Measurements from ENCODE around the gene SPEN.
A peak's percentile ranks its signal among the peaks of the same experiment; 100 is the strongest.
"Not testable (repeated sequence)": the region's sequence is repeated elsewhere in the genome, so short reads cannot be mapped to it uniquely, and the experiment has no call there.

The SPEN gene

DNA sequence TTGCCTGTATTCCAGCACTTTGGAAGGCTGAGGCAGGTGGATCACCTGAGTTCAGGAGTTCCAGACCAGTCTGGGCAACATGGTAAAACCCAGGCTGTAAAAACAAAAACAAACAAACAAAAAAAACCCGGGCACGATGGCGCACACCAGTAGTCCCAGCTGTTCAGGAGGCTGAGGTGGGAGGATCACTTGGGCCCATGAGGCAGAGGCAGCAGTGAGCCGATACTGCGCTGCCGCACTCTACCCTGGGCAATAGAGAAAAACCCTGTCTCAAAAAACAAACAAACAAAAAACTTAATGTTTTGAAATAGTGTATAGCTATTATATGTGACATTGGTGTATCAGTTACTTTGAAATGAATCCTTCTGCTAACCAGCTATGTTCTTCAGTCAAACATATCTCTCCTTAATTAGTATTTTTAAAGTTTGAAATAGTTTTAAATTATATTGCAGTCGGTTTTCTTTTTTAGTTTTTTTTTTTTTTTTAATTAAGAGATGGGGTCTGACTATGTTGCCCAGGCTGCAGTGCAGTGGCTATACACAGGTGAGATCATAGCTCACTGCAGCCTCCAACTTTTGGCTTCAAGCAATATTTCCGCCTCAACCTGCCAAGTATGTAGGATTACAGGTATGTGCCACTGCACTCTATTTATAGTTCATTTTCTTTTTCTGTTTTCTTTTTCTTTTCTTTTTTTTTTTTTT lies 11.3 kb downstream of the SPEN start:
- no peak for DNase-seq

DNA sequence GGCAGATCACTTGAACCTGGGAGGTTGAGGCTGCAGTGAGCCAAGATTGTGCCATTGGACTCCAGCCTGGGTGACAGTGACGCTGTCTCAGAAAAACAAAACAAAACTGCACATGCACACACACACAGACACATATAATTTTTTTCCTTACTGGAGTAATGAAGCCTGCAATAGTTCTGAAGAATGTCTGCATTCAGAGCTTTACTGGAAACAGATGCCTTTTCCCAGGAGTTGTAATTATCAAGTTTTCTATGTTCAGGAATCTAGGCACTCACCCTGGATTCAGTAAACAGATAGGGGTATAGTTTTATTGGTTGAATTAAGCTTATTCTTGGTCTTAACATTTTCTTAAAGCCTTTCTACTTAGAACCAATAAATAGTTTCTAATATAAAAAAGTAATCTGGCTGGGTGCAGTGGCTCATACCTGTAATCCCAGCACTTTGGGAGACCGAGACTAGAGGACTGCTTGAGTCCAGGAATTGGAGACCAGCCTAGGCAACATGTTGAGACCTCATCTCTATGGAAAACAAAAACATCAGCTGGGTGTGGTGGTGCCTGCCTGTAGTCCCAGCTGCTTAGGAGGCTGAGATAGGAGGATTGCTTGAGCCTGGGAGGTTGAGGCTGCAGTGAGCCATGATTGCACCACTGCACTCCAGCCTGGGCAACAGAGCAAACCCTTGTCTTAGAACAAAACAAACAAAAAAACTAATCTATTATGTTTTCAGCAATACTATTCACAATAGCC lies 15.8 kb downstream of the SPEN start:
- no peak for DNase-seq

DNA sequence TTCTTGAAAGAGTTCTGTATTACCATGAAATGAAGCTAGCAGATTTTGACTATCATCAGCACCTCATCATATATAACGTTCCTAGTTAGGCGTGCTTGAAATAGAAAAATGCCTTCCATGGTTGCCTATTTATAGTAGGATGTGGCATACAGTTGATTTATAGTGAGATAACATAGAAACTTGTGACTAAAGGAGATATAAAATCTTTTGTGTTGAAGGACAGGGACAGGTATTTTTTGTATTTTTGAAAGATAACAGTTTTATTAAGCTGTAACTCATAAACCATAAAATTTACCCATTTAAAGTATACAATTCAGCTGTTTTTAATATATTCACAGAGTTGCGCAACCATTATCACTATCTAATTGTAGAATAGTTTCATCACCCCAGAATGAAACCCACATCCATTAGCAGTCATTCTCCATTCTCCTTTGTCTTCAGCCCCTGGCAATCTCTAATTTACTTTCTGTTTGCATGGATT lies 19.3 kb downstream of the SPEN start:
- no peak for DNase-seq

DNA sequence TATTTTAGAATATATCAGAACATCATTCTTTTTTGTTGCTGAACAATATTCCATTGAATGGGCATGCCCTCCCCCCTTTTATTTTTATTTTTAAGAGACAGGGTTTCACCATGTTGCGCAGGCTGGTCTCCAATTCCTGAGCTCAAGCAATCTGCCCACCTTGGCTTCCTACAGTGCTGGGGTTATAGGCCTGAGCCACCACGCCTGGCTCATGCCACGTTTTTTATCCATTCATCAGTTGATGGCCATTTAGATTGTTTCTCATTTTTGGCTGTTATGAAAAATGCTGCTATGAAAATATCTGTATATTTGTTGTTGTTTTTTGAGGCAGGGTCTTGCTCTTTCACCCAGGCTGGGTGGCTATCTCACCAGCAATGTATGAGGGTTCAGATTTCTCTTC lies 19.8 kb downstream of the SPEN start:
- DNase-seq: no peak

DNA sequence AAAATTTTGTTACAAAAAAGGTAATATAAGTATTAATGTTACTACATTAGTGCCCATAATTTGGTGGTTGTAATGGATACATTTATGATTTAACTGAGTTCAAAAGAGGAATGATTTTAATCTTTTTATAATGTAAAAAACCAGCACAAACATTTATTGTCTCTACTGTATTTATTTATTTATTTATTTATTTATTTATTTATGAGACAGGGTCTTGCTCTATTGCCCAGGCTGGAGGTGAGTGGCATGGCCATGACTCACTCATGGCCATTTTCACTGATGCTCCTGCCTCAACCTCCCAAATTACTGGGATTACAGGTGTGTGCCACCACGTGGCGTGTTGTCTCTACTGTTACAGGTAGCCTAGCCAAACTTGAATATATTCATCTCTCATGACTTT lies 21.9 kb downstream of the SPEN start:
- no peak for DNase-seq

DNA sequence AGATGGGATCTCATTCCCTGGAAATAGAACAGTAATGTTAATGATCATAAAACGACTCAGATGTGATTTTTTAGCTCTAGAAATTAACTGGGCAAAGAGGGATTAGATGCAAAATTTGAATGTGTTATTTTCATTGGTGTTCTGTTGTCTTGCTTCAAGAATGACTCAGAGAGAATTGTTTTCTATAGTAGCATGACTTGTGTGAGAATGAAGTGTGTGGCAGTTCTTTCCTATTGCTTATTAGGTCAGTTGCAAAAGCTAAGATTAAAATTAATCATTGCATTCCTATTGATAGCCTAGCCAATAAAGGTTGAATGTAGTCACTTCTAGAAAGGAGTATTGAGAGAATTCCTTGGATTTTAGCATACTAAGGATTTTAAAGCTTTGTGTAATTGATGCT lies 22.9 kb downstream of the SPEN start:
- no peak for DNase-seq

DNA sequence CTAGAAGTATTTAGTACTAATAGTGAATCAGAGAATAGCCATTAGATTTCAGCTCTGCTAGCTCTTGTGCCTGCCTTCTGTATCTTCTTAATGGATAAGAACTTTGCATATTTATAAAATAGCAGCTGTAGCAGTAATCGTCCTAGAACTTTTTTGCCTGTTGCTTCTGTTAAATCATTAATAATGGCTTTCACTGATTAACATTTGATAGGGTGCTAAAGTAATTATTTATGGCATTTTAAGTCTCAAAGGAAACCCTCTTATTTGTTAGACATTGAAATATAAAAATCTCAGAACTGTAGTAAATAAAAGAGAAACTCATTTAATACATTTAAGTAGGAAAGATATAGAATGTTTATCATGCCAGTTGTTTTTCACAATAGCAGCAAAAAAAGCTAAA lies 27.0 kb downstream of the SPEN start:
- no peak for DNase-seq

DNA sequence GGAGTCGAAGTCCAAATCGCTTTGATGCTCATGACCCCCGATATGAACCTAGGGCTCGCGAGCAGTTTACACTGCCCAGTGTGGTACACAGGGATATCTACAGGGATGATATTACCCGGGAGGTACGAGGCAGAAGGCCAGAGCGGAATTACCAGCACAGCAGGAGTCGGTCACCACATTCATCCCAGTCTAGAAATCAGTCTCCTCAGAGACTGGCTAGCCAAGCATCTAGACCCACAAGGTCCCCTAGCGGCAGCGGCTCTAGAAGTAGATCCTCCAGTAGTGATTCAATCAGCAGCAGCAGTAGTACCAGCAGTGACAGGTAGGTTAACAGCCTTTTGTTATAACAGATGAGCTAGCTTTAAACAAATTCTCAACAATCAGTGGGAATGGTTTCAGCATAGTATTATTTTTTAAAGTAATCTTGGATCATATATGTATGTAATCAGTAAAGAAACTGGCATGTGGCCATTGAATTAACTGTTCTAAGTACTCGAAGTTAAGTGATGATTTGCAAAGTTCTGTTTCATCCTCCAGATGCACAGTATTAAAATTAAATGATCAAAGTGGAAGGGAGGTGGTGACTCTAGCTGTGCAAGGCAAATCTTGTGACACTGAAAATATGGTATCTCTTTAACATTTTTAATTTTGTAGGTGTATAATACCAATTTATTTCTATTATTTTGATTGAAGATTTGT lies 29.0 kb downstream of the SPEN start:
- no peak for DNase-seq

DNA sequence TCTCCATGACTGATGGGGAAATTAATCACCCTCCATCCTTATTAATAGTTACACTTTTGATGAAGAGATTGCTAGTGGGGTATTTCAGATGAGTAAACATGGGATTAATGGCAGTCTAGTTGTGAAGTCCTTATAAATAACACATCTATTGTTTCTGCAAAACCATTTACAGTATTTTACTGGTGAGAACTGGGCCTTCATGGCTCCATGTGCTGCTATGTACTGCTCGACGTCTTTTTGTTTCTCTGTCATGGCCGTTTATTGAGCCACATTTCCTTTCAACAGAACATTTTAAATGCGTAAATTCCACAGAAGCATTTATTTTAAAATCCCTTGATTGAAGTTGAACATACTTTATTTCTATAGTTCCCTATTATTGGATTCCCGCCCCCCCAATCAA lies 34.5 kb downstream of the SPEN start:
- DNase-seq: no peak

DNA sequence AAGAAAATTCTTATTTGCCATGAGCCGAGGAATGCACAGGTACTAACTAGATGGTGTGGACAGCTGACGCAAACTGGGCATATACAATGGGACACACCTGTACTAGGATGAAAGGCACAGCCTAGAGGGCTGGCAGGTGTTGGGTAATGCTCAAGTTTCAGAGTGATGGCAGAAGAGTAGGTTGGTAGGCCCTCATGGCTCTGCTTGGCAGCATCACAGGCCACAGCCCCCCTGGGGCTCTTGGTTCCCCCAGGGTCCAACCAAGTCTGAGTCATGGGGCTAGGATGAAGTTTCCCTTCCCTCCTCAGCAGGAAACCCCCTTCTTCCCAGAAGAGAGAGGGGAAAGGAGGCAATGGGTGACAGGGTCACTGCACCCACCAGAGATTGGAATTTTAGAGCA lies 35.2 kb downstream of the SPEN start:
- DNase-seq: no peak

DNA sequence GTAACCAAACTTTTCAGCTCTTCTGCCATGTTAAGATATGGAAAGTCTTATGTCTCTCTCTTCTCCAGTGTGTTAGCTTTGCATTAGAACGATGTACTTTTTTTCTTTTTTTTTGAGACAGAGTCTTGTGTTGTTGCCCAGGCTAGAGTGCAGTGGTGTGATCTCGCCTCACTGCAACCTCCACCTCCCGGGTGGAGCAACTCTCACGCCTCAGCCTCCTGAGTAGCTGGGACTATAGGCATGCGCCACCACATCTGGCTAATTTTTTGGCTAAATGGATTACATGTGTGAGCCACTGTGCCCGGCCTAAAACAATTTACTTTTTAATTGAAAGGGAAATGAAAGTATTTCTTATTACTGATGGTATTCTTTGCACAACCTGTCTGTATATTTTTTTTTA lies 35.8 kb downstream of the SPEN start:
- DNase-seq: no peak

DNA sequence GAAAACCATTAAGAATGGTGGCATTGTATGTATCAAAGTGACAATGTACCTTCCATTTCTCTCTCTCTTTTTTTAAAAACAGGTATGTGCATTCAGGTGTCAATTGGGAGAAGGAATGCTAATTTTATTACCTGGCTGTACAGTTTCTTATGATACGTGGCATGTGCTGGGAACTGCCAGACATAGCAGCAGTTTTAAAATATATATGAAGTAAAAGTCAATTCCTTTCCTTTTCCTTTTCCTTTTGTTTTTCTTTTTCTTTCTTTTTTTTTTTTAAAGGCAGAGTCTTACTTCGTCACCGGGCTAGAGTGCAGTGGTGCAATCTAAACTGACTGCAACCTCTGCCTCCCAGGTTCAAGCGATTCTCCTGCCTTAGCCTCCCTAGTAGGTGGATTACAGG lies 37.0 kb downstream of the SPEN start:
- DNase-seq: no peak

DNA sequence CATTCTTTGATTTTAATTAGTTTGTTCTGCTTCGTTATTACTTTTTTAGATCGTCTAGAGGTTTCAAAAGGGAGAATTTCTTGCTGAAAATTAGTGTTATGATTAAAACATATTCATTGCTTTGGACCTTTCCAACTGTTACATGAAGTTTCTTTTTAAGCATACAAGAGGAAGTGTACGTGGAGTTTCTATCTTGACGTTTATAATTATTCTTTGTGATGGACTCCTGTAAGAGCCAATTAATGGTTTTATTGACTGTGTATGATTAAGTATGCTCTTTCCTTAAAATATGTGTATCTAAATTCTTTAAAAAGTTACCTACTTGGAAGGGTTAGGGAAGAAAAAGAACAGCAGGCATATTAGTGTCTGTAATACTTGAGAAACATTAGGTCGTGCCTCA lies 37.8 kb downstream of the SPEN start:
- no peak for DNase-seq

DNA sequence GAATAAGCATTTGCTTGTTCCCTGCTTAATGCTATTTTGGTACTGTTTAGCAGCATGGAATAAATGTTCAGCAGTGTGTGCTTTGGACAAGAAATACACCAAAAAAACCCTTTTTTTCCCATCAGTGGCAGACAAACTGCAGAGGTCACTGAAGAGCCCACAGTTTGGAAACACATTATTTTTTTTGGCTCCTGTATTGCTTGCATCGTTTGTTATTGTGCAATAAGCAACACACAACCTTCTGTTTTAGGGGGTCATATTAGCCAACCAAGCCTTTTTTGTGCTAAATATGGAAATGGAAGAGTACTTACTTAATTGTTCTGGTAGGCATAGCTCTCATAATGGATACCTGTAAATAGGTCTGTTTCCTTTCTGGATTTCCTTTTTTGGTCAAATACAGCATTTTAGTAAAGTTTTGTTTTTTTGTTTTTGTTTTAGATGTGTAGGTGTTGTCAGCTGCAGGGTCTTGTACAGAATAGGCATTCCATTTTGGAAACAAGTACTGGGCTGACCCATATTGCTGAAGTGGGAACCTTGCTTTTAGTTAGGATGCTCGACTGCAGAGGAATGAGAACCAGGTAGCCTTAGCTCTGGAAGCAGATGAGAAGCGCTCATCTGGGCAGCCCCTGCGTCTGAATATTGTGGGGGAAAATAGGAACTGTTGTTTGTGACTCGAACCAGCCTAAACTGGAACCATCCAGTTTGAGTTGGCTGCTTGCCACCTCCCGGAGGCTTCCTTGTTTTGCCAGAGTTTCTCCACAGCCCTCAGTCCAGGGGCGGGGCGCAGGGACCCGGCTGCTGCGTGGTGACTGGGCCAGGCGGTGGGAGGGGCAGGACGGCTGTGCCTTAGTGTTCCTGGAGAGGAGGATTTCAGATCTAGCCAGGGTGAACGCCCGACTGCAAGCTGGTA lies 38.4 kb downstream of the SPEN start:
- DNase-seq: peak; percentile 98

DNA sequence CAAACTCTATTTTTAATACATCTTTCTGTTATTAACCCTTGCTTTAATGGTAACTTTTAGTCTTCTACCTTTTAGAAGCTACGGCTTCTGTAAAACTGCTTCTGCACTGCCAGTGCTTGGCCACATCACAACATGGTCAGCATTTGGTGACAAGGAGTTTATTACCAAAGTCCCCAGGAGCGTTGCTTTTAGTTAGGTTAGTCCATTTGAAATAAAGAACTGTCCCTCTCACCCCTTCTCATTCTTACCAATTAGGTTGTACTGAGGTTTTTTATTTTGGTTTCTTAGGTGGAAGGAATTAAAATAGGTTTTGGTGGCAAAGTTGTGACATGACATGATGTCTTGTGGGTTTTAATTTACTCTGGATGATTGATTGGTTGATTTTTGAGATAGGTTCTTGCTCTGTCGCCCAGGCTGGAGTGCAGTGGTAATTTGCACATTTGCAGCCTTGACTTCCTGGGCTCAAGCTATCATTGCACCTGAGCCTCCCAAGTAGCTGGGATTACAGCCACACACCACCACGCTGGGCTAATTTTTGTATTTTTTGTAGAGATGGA lies 39.2 kb downstream of the SPEN start:
- no peak for DNase-seq

DNA sequence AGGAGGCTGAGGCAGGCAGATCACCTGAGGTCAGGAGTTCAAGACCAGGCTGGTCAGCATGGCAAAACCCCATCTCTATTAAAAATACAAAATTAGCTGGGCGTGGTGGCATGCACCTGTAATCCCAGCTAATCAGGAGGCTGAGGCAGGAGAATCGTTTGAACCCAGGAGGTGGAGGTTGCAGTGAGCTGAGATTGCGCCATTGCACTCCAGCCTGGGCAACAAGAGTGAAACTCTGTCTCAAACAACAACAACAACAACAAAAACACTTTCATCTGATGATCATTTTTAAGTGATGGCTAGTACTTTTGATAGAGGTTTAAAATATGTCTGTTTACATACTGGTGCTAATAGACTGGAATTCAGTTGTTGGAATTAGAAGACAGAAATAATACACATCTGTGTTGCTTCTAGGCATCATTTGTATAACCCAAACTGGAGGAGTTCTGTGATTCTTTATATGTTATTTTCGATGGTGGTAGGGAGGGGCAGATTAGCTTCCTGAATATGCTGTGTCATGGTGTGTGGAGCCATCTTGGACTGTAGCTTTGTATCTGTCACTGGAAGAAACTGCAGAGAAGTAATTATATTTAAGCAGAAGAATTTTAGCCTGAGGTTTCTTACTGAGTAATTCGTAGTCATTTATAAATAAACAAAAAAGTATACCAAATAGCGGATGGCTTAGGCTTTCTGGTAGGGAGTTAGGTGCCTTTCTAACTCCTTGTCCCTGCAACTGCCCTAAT lies 45.5 kb downstream of the SPEN start:
- not testable (repeated sequence) for DNase-seq

DNA sequence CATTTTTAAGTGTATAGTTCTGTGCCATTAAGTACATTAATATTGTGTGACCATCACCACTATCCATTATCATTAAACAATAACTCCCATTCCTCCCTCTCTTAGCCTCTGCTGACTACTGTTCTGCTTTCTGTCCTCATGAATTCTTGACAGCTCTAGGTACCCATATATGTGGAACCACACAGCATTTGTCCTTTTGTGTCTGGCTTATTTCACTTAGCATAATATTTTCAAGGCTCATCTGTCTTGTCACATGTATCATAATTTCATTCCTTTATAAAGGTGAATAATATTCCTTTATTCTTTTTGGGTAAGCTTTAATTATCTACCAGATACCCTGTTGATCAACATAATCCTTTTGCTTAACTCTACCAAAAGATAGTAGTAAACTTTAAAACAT lies 47.7 kb downstream of the SPEN start:
- DNase-seq: no peak

DNA sequence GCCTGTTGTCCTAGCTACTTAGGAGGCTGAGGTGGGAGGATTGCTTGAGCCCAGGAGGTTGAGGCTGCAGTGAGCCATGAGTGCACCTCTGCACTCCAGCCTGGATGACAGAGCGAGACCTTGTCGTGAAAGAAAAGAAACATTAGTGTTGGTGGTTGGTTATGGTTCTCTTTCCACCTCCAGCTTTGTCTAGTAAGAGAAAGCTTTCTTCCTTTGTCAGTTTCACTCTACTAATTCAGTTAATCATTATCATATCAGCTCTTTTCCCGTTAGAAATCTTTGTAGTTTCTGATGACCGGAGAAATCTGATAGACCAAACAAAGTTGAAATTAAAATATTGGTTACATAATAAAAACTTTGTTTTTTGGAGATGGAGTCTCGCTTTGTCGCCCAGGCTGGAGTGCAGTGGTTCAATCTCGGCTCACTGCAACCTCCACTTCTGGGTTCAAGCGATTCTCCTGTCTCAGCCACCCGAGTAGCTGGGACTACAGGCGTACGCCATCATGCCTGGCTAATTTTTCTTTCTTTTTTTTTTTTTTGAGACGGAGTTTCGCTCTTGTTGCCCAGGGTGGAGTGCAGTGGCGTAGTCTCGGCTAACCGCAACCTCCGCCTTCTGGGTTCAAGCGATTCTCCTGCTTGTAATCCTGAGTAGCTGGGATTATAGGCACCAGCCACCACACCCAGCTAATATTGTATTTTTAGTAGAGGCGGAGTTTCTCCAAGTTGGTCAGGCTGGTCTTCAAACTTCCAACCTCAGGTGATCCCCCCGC lies 49.5 kb downstream of the SPEN start:
- not testable (repeated sequence) for DNase-seq

DNA sequence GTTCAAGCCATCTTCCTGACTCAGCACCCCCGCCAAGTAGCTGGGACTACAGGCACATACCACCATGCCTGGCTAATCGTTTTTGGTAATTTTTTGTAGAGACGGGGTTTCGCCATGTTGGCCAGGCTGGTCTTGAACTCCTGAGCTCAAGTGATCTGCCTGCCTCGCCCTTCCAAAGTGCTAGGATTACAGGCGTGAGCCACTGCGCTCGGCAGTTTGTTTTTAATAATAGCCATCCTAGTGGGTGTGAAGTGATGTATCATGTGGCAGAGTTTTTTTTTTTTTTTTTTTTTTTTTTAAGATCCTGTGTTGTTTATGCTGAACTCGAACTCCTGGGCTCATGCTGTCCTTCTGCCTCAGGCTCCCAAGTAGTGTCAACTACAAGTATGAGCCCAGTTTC lies 51.8 kb downstream of the SPEN start:
- no peak for DNase-seq

DNA sequence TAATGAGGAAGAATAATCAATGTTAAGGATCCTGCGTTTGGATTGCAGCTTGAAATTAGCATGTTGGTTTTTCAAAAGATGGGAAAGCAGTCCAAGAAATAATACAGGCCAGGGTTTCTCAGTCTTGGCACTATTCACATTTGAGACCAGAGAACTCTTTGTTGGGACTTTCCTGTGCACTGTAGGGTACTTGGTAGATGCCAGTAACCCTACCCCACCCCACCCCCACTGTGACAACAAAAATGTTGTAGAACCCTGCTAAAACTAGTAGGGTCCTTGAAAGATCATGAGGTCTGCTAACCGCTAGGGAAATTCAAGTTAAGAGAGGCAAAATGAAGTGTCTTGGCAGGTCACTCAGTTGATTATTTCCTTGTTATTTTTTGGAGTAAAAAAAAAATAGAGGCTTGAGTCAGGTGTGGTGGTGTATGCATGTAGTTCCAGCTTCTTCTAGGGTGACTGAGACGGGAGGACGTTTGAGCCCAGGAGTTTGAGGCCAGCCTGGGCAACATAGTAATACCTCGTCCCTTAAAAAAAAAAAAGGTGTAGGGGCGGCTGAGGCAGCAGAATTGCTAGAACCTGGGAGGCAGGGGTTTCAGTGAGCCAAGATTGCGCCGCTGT lies 53.3 kb downstream of the SPEN start:
- no peak for DNase-seq

DNA sequence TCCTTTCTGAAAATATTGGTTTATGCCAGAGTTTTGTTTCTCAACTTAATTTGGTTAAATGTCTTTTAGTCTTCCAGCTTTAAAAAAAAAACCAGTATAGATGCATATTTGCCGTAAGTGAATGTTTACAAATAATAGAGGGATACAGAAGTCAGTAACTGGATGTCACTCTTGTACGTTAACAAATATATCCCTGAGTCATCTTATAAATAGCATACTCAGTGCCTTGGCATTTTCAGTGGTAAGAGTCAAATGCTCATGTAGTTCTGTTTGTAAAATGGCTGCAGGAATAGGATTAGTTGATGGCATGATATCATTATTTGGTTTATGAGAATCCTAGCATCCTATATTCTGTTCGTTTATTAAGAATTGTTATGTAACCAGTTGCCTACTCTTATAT lies 55.4 kb downstream of the SPEN start:
- no peak for DNase-seq

Data from femur (tissue), 1 donor.